Measurements from ENCODE around the gene DBP. TPM values are rescaled to one million over a fixed set of nuclear protein-coding genes. Genes with fewer than 3 reads are reported as not detected.
A peak's percentile ranks its signal among the peaks of the same experiment; 100 is the strongest.

DBP gene
- total and polyA plus RNA-seq, 2 of the 13 experiments (the other 11 are each of a cell fraction or from before 2014, with no cell fraction given): 1.7 to 5.8 TPM

DNA sequence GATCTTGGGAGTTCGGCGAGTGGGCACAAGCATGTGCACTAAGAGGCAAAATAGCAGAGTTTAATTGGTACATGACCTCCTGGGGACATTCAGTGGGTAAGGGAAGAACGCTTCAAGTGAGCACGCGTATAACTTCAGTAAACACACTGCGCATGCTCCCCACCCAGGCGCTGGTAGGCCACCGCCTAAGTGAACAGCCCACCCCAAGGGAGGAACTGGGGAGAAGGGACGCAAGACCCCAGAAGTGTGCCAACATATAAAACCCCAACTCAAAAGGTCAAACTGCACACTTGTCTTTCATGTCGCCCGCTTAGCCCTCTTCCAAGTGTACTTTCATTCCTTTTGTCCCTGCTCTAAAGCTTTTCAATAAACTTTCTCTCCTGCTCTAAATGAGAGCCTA, 46.2 kb upstream of the DBP start (continued):
- TF ChIP-seq IKZF4 (CRISPR knock-in tag; IDR thresholded peaks at IDR 0.05; ENCODE audit: borderline replicate concordance, low read depth, not compliant biosample characterization): no peak
- TF ChIP-seq, protein P1, sequence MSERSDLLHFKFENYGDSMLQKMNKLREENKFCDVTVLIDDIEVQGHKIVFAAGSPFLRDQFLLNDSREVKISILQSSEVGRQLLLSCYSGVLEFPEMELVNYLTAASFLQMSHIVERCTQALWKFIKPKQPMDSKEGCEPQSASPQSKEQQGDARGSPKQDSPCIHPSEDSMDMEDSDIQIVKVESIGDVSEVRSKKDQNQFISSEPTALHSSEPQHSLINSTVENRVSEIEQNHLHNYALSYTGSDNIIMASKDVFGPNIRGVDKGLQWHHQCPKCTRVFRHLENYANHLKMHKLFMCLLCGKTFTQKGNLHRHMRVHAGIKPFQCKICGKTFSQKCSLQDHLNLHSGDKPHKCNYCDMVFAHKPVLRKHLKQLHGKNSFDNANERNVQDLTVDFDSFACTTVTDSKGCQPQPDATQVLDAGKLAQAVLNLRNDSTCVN (CRISPR knock-in tag; IDR thresholded peaks at IDR 0.05; ENCODE audit: borderline replicate concordance): no peak

DNA sequence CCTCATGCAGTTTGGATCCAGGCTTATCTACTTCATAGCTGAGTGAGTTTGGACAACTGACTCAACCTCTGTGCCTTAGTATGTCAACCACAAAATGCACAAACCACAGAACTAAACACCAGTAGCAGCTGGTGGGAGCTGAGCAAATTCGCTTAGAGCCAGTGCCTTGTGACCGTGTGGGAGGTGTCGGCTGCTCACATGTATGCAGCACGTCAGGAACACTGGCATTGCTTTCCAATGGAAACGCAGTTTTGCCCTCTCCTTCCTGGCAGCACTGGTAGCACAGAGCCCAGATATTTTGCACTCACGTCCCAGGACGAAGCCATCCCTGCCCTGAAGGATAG, 43.9 kb upstream of the DBP start:
- no peaks in the 10 kb centered on the region for H3K9me3 ChIP-seq (ENCODE audit: low read length)
- CTCF ChIA-PET (ENCODE audit: low intra/inter-chr PET ratio, low total read pairs): no interaction called here
- no peak for DNase-seq (ENCODE audit: low spot score)
- H3K36me3 ChIP-seq (replicated peaks in 1 of 2; ENCODE audit: control insufficient read depth in 1 of 2, insufficient read depth in 2 of 2, low read length in 2 of 2): no peaks in the 10 kb centered on the region
- BruUV-seq (replicated peaks): no TSS peak
- in situ Hi-C loops (cut with HindIII; ENCODE audit: extremely low pct_ligation_motif_present, low pct_unique_long_range_greater_than_20kb): no loop called here
- H2AFZ ChIP-seq (ENCODE audit: low read length): no peak overlapping the region
- H3K27ac ChIP-seq (ENCODE audit: extremely low read length, insufficient read depth, low read length): no peak overlapping the region
- H3K4me3 ChIP-seq (replicated peaks in 1 of 3; ENCODE audit: insufficient read depth in 1 of 3, low read depth in 2 of 3, low read length in 3 of 3): no peak overlapping the region
- H4K20me1 ChIP-seq (ENCODE audit: insufficient read depth, low read length): no peaks in the 10 kb centered on the region
- peak; percentile 44 for ATAC-seq
- FAIRE-seq: peak; percentile 32
- no peaks in the 10 kb centered on the region for H3K79me2 ChIP-seq (ENCODE audit: insufficient read depth, low read length)
- H3K4me2 ChIP-seq (ENCODE audit: low read depth, low read length): peak overlapping the region; percentile 6
- intact Hi-C loops (cut with micrococcal nuclease; ENCODE audit: unreplicated experiment): loop anchor here (2.0 kb wide), 1 partner anchor 34 kb away; the partner anchor contains the start of gene CA11
- 0 out of 5 replicates have a peak, but pooled peaks cover 0 to 3% of the 10 kb centered on the region in 2 experiments for H3K27me3 ChIP-seq (ENCODE audit: control insufficient read depth in 1 of 2, insufficient read depth in 2 of 2, low read length in 2 of 2)
- WGBS (ENCODE audit: low lambda C conversion rate): 30% methylated on average over 2 of the region's 7 CpGs
- peaks cover 50% of the 10 kb centered on the region for H3K4me1 ChIP-seq (ENCODE audit: insufficient read depth, low read length)
- POLR2A ChIA-PET: interaction anchor here (1.4 kb wide), 1 partner anchor 14 kb away, joined by 4 read pairs; the partner anchor contains the start of gene FUT2
- H3K9ac ChIP-seq (ENCODE audit: insufficient read depth, low read depth, low read length): no peak overlapping the region
- TF ChIP-seq CENPT (CRISPR knock-in tag; IDR thresholded peaks at IDR 0.05; ENCODE audit: low read depth): no peak
- TF ChIP-seq, protein P2, sequence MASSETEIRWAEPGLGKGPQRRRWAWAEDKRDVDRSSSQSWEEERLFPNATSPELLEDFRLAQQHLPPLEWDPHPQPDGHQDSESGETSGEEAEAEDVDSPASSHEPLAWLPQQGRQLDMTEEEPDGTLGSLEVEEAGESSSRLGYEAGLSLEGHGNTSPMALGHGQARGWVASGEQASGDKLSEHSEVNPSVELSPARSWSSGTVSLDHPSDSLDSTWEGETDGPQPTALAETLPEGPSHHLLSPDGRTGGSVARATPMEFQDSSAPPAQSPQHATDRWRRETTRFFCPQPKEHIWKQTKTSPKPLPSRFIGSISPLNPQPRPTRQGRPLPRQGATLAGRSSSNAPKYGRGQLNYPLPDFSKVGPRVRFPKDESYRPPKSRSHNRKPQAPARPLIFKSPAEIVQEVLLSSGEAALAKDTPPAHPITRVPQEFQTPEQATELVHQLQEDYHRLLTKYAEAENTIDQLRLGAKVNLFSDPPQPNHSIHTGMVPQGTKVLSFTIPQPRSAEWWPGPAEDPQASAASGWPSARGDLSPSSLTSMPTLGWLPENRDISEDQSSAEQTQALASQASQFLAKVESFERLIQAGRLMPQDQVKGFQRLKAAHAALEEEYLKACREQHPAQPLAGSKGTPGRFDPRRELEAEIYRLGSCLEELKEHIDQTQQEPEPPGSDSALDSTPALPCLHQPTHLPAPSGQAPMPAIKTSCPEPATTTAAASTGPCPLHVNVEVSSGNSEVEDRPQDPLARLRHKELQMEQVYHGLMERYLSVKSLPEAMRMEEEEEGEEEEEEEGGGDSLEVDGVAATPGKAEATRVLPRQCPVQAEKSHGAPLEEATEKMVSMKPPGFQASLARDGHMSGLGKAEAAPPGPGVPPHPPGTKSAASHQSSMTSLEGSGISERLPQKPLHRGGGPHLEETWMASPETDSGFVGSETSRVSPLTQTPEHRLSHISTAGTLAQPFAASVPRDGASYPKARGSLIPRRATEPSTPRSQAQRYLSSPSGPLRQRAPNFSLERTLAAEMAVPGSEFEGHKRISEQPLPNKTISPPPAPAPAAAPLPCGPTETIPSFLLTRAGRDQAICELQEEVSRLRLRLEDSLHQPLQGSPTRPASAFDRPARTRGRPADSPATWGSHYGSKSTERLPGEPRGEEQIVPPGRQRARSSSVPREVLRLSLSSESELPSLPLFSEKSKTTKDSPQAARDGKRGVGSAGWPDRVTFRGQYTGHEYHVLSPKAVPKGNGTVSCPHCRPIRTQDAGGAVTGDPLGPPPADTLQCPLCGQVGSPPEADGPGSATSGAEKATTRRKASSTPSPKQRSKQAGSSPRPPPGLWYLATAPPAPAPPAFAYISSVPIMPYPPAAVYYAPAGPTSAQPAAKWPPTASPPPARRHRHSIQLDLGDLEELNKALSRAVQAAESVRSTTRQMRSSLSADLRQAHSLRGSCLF (CRISPR knock-in tag; IDR thresholded peaks at IDR 0.05; ENCODE audit: borderline replicate concordance): no peak
- TF ChIP-seq CHD4 (IDR thresholded peaks at IDR 0.05; ENCODE audit: borderline replicate concordance, low read length): no peak
- no peak for TF ChIP-seq ZNF501 (CRISPR knock-in tag; IDR thresholded peaks at IDR 0.05)
- TF ChIP-seq, protein P3, sequence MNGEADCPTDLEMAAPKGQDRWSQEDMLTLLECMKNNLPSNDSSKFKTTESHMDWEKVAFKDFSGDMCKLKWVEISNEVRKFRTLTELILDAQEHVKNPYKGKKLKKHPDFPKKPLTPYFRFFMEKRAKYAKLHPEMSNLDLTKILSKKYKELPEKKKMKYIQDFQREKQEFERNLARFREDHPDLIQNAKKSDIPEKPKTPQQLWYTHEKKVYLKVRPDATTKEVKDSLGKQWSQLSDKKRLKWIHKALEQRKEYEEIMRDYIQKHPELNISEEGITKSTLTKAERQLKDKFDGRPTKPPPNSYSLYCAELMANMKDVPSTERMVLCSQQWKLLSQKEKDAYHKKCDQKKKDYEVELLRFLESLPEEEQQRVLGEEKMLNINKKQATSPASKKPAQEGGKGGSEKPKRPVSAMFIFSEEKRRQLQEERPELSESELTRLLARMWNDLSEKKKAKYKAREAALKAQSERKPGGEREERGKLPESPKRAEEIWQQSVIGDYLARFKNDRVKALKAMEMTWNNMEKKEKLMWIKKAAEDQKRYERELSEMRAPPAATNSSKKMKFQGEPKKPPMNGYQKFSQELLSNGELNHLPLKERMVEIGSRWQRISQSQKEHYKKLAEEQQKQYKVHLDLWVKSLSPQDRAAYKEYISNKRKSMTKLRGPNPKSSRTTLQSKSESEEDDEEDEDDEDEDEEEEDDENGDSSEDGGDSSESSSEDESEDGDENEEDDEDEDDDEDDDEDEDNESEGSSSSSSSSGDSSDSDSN (CRISPR knock-in tag; IDR thresholded peaks at IDR 0.05): 0 out of 2 replicates have a peak, but pooled peaks have one; percentile 6
- TF ChIP-seq, protein P4, sequence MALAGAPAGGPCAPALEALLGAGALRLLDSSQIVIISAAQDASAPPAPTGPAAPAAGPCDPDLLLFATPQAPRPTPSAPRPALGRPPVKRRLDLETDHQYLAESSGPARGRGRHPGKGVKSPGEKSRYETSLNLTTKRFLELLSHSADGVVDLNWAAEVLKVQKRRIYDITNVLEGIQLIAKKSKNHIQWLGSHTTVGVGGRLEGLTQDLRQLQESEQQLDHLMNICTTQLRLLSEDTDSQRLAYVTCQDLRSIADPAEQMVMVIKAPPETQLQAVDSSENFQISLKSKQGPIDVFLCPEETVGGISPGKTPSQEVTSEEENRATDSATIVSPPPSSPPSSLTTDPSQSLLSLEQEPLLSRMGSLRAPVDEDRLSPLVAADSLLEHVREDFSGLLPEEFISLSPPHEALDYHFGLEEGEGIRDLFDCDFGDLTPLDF (CRISPR knock-in tag; IDR thresholded peaks at IDR 0.05): no peak
- no peak for TF ChIP-seq BHLHE40 (IDR thresholded peaks at IDR 0.05; ENCODE audit: low read length)
- no peak for TF ChIP-seq MATR3 (CRISPR knock-in tag; IDR thresholded peaks at IDR 0.05)
- TF ChIP-seq ZKSCAN8 (CRISPR knock-in tag; IDR thresholded peaks at IDR 0.05; ENCODE audit: borderline replicate concordance): no peak
- TF ChIP-seq TBX2 (CRISPR knock-in tag; IDR thresholded peaks at IDR 0.05; ENCODE audit: borderline replicate concordance): 0 out of 2 replicates have a peak, but pooled peaks have one; percentile 25
- no peak for TF ChIP-seq MEIS1 (CRISPR knock-in tag; IDR thresholded peaks at IDR 0.05; ENCODE audit: borderline replicate concordance)

Data from HepG2 (cell line).